Heart left ventricle (tissue), 13 donors: Measurements from ENCODE around the gene MS4A6A.

ENCODE experiments used
- POLR2A ChIP-seq, 2 donors: fragments of 450-650 bp; IDR thresholded peaks; one replicate each; pipeline ENCODE4 v1.6.1; 2017; ENCODE audit warnings: antibody characterized with exemption in 2 of 2, mild to moderate bottlenecking in 2 of 2, moderate library complexity in 2 of 2
- TF ChIP-seq, protein P1 (sequence below), 12 donors: fragments of 200-600 bp; sonication (generic) in 4 of 12; IDR thresholded peaks; one replicate each; pipeline versions ENCODE4 v1.5.0 to v1.8.0; 2018 to 2022; ENCODE audit warnings: antibody characterized with exemption in 12 of 12, mild to moderate bottlenecking in 5 of 12
- donor health status: ischemic (EF 13 %, LVEDD 7.1; RV severe dilation, severe dysfunction).
- donor health status: DM: no; HTN: yes; CAD: no.
- donor health status: DM: no; HTN: no; CAD: no.
- donor health status: ischemic (EF 25% LVEDD 6.9; RV normal size, moderate dysfunction).
- donor health status: ischemic (EF 25% LVEDD 5.7; RV mildly dilated, moderate dysfunction).
- donor health status: ischemic (EF 35%, LVEDD 5.7; RV mildly dilated, moderate dysfunction).
- donor health status: nonischemic (EF 11% LVEDD 7.7; RV severe dilation, severe dysfunction).
- donor health status: DM: yes; HTN: yes; CAD: no.
- donor health status: PGD.
- donor health status: ischemic (EF 29% LVEDD 5.4; RV normal size, mild dysfunction).
- donor health status: nonischemic (EF 23%, LVEDD 6.1; RV moderate dilation, normal function).

DNA sequence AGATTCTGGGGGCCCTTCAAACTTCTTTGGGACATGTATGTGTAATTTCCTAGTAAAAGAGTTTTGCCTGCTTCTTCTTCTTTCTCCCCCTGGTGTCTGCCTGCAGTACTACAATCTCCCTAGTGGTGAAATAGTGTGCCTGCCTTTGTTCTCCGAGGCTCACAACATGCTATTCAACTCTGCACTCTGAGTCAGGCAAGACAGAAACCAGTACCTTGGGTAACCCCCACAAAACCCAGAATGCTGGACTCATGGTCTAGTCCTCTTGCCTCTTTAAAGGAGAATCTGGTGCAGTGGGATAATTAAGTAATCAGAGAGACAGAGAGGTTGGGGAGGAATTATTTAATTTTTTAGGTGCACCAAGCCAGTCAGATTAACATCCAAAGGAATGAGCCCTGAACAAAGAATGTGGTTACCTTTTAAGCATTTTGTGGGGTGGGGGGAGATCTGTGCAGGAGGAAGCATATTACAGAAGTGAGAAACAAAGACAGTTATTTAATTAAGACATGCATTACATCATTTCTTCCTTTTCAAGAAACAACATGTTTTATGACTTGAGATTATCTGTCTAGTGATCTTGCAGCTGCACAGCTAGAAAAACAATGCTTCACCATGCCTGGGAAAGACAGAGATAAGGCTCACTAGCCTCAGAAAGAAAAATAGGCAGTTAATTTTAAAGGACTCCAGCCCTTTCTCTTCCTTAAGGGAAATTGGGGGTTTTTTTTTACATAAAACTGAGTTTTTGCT is 11.0 kb upstream of the MS4A6A start:
- TF ChIP-seq, protein P1, sequence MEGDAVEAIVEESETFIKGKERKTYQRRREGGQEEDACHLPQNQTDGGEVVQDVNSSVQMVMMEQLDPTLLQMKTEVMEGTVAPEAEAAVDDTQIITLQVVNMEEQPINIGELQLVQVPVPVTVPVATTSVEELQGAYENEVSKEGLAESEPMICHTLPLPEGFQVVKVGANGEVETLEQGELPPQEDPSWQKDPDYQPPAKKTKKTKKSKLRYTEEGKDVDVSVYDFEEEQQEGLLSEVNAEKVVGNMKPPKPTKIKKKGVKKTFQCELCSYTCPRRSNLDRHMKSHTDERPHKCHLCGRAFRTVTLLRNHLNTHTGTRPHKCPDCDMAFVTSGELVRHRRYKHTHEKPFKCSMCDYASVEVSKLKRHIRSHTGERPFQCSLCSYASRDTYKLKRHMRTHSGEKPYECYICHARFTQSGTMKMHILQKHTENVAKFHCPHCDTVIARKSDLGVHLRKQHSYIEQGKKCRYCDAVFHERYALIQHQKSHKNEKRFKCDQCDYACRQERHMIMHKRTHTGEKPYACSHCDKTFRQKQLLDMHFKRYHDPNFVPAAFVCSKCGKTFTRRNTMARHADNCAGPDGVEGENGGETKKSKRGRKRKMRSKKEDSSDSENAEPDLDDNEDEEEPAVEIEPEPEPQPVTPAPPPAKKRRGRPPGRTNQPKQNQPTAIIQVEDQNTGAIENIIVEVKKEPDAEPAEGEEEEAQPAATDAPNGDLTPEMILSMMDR (IDR thresholded peaks at IDR 0.05) = peak; percentile 73 to 88 (median 81)
- TF ChIP-seq POLR2A (IDR thresholded peaks at IDR 0.05) = no peak
